ENCODE measurements around the gene OSGEP.
"Not testable (repeated sequence)": the region's sequence is repeated elsewhere in the genome, so short reads cannot be mapped to it uniquely, and the experiment has no call there.

The OSGEP gene

DNA sequence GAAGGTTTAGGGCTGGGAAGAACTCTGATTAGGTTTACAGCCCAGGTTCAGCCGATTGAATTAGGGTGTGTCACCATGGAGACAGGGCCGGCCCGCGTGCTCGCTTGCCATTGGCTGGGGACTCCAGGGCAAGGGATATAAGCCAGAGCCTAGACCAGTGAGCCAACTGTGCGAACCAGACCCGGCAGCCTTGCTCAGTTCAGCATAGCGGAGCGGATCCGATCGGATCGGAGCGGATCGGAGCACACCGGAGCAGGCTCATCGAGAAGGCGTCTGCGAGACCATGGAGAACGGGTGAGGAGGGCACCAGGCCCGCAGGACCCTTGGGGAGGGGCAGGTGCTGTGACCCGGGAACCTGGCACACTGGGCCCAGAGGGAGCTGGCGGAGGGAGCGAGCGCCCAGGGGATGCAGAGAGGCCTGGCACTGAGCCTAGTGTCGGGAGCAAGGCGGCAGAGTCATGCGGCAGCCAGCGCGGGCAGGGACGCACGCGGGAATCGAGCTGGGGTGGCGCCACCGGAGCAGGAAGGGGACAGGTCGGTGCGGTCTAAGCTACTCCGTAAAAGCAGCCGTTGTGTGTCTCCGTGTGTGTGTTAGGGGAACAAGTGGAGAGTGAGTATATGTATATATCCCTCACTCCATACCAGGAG is 14.8 kb upstream of the OSGEP start, which contains the start of gene PNP:
PNP (plus strand) TSS at position 165 of the 648 bp plus-strand sequence; CDS start at position 284, 119 bp downstream.
- peak; percentile 94 for DNase-seq

DNA sequence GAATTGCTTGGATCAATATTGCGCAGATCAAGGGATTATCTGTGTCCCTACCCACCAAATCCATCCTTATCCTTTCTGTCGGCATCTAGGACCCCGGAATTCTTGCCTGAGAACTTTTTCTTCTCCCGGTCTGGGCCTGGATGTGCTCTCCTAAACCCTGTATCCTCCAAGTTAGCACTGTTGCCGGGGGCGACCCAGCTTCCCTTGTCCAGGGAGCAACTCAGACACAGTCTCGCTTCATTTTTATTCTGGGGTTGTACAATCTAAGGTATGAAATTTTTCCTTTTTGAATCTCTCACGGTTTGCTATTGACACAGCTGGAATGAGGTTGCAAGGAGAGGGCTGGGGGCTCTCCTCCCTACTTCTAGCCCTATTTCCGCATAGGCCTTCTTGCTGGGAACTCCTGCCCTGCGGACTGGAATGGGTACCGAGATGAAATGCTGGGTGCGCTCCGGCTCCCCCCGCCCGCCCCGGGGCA is 14.2 kb upstream of the OSGEP start:
- no peak for DNase-seq

GRCh38 chr14:20461225-20462141 is 6.9 kb upstream of the OSGEP start, which contains the start of gene PIP4P1:
PIP4P1 (minus strand) TSS chr14:20461434; CDS start chr14:20461325, 109 bp downstream.
- peak; percentile 100 for DNase-seq

DNA sequence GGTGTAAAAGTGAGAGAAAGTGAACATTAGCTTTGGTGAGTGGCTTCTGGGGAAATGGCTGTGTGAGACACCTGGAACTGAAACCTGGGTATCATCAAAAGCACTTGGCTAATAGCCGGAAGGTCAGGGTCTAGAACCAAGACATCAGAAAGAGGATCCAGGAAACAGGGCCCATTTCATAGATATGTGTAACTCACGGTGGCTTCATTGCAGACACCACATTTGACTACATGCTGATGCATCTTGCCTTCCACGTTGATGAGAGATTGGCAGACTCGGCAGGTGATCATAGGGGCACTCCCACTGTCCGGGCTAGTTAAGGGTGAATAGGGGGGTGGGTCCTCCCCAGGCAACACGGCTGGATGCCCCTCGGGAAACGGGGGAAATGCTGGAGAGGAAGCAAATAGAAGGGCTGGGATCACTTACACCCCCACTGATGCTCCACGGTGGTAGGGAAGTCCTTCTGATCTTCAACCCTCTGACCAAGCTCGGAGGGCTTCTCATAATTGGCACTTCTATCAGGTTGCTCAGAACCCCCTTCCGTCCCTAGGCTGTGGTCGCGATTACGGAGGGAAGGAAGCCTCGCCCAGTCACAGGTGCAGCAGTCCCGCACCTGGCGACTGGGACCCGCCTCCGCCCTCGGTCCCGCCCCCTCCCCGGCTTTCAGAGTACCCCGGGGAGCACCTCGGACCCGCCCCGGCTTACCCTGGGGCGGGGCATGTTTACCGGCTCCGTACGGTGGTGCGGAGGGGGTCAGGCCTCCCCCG is 6.0 kb upstream of the OSGEP start:
- peak; percentile 85 for DNase-seq

- no peak for DNase-seq
Observed at GRCh38 chr14:20458031-20458789, 3.6 kb upstream of the OSGEP start.

- DNase-seq, result no peak
Observed at GRCh38 chr14:20456971-20457370, 2.4 kb upstream of the OSGEP start.

- no peak for DNase-seq
Observed at GRCh38 chr14:20455355-20456300, 1.0 kb upstream of the OSGEP start.

DNA sequence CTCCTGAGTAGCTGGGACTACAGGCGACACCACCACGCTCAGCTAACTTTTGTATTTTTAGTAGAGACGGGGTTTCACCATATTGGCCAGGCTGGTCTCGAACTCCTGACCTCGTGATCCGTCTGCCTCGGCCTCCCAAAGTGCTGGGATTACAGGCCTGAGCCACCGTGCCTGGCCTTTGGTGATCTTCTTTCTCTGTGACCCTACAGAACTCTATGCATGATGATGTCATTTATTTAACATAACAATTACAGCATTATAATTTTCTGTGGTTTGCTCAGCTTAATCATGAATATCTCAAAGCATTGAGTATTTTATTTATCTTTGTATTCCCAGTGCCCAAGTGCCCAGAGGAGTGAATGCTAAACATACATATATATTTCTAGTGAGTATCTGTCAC is 1.8 kb downstream of the OSGEP start:
- not testable (repeated sequence) for DNase-seq

- DNase-seq, result no peak
Observed at GRCh38 chr14:20446889-20447288, 7.7 kb downstream of the OSGEP start.

GRCh38 chr14:20443650-20444049 is 11.0 kb downstream of the OSGEP start:
- not testable (repeated sequence) for DNase-seq

DNA sequence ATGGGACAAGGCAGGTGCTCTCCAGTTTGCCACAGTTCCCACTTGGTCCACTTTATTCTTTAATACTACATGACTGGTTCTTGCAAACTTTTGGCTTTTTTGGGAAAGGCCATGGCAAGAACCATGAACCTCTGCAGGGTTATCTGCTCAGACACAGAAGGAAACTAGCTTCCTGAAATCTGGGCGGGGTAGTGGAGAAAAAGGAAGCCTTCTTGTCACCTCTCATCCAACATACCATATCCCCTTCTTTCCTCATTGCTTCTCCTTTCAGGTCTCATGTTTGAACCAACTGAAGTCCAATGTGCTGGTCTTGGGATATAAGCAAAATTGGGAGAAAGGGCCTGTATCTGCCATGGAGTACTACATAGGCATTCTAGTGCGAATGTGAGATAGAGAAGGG is 13.2 kb downstream of the OSGEP start:
- DNase-seq, result no peak

GRCh38 chr14:20440882-20441281 is 13.7 kb downstream of the OSGEP start:
- no peak for DNase-seq

- no peak for DNase-seq
Observed at GRCh38 chr14:20440465-20440864, 14.1 kb downstream of the OSGEP start.

DNA sequence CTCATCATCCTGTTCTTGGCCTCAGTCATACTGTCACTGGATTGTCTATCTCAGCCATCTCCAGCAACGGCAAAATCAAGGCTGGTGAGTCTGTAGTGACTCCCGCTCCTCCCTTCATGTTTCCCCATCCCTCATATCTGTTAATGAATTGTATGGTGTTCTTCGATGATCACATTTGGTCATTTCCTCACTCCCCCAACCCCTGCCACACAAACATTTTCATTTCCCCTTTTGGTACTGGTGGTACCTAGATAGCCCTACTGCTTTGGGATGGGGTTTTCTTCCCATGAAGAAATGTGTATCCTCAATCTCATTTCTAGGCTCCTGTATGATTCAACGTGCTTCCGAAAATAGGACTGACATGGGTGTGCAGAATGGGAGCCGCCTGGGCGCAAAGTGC is 15.9 kb downstream of the OSGEP start:
- no peak for DNase-seq

GRCh38 chr14:20436363-20436755 is 18.3 kb downstream of the OSGEP start:
- DNase-seq, result no peak

DNA sequence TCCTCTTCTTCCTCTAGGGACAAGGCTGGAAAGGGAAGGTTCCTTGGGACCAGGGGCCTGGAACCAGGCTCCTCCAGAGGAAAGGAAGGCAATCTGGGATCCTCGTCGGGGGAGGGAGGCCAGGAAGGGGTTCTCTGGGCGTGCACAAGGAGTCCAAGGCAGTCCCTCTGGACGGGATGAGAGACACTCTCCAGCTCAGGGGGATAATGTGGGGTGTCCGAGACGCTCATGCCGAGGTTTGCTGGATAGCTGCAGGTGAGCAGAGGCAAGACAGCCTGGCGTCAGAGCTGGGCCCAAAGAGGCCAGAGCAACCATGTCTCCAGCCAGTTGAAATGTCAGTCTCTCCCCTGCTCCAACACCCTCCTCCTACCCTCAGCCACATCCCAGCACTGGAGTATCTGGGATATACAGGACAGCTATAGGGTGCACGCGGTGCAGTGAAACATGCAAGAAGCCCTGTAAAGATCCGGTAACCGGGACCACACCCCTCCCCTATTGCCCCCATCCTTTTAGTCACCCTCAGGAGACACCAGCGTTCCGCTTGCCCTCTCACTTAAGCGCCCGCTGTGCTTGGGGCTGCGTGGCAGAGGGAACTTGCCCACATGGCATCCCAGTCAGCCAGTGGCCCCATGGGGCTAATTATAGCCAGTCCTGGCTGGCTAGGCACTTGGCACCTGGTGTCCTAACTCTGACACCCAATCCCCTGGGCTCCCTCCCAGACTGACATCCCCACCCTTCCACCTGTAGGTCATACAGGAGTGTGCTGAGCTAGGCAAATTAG is 18.8 kb downstream of the OSGEP start, which contains the start of gene KLHL33:
KLHL33 (minus strand) TSS at position 585 of the 781 bp plus-strand sequence; CDS start at position 230, 355 bp downstream.
- DNase-seq, result no peak

- DNase-seq, result no peak
Observed at GRCh38 chr14:20434701-20435581, 19.7 kb downstream of the OSGEP start.

DNA sequence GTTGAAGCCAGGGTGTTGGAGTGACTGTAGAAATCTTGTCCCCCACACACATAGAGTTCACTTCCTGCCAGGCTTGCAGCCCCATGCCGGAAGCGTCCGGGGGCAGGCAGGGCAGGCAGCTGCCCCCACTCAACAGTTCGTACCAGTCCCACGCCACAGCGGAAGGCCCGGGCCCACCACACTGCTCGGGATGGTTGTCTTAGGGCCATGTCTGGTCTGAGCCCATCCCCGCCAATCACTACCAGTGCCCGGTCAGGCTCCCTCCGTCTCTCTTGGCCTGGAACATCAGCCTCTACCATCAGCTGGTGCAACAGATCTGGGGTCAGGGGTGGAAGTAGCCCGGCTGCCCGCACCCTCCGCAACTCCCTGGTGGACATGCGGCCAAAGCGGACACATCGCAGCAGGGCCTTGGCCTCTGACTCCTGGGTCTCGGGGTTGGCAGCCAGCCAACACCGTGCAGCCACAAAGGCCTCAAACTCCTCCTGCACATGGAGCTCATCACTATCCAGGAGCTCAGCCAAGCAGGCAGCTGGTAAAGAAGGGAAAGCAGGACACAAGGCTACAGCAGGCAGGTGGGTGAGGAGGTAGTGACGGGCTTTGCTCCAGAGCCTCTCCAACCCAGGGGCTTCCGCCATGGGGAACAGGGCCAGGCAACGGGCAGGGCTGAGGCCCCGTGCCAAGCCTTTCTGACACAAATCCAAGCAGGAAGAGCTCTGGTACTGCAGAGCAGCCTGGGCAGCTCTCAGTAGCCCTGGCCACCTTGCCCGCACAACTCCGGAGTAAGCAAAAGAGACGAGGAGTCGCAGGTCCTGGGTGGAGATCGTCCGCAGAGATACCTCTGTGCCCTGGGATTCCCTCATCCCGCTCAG is 24.6 kb downstream of the OSGEP start:
- DNase-seq, result no peak

Measured in activated effector memory CD4-positive, alpha-beta T cell treated with anti-CD3 and anti-CD28 coated beads, Interleukin-2, amount 50 U/mL, for 16 hours (primary cell).